HG03095 (cell line): ENCODE measurements around the gene HEATR1.
"Not testable (repeated sequence)": the region's sequence is repeated elsewhere in the genome, so short reads cannot be mapped to it uniquely, and the experiment has no call there.

Experiments
- ATAC-seq: cut with Tn5 transposase; IDR thresholded peaks from one replicate; pipeline ENCODE4 v1.9.1; 2021; ENCODE audit warnings: moderate library complexity; ENCODE audit not compliant: unreplicated experiment

Gene HEATR1

GRCh38 chr1:236603991-236604904, at the start of gene HEATR1:
HEATR1 (minus strand) TSS chr1:236604516; CDS start chr1:236604095, 421 bp downstream.
- ATAC-seq, result peak; percentile 97

GRCh38 chr1:236645016-236645680, 40.8 kb upstream of the HEATR1 start:
- no peak for ATAC-seq

- ATAC-seq, result no peak
Observed at GRCh38 chr1:236642763-236643162, 38.4 kb upstream of the HEATR1 start.

- ATAC-seq, result no peak
Observed at GRCh38 chr1:236639686-236640085, 35.4 kb upstream of the HEATR1 start.

- ATAC-seq, result no peak
Observed at GRCh38 chr1:236638945-236639344, 34.6 kb upstream of the HEATR1 start.

GRCh38 chr1:236636017-236636416, 31.7 kb upstream of the HEATR1 start:
- ATAC-seq, result no peak

- ATAC-seq, result no peak
Observed at GRCh38 chr1:236627727-236628408, 23.6 kb upstream of the HEATR1 start.

GRCh38 chr1:236623371-236624166, 19.3 kb upstream of the HEATR1 start:
- no peak for ATAC-seq

- ATAC-seq, result no peak
Observed at GRCh38 chr1:236622407-236622806, 18.1 kb upstream of the HEATR1 start.

- no peak for ATAC-seq
Observed at GRCh38 chr1:236619398-236619797, 15.1 kb upstream of the HEATR1 start.

- no peak for ATAC-seq
Observed at GRCh38 chr1:236618507-236618906, 14.2 kb upstream of the HEATR1 start.

GRCh38 chr1:236615399-236616148, 11.3 kb upstream of the HEATR1 start:
- no peak for ATAC-seq

GRCh38 chr1:236612349-236612748, 8.0 kb upstream of the HEATR1 start:
- ATAC-seq, result no peak

GRCh38 chr1:236608930-236609726, 4.8 kb upstream of the HEATR1 start:
- ATAC-seq, result no peak

- not testable (repeated sequence) for ATAC-seq
Observed at GRCh38 chr1:236607597-236607996, 3.3 kb upstream of the HEATR1 start.

GRCh38 chr1:236604905-236605806, 840 bp upstream of the HEATR1 start:
- no peak for ATAC-seq

GRCh38 chr1:236602171-236602570, 2.1 kb downstream of the HEATR1 start:
- ATAC-seq, result no peak

- ATAC-seq, result no peak
Observed at GRCh38 chr1:236590553-236591150, 13.7 kb downstream of the HEATR1 start.
